HEK293T (cell line): Measurements from ENCODE around the gene JUNB.

Experiments
- HDGF ChIP-seq: fragments of 450-650 bp; IDR thresholded peaks from 2 replicates; pipeline ENCODE4 v1.6.1; 2017; ENCODE audit warnings: antibody characterized with exemption, borderline replicate concordance
- PKNOX1 ChIP-seq: fragments of 450-650 bp; IDR thresholded peaks from 2 replicates; pipeline ENCODE4 v1.6.1; 2016
- SP1 ChIP-seq: fragments of 450-650 bp; IDR thresholded peaks from 2 replicates; pipeline ENCODE4 v1.6.1; 2017
- SUZ12 ChIP-seq: fragments of 450-650 bp; IDR thresholded peaks from 2 replicates; pipeline ENCODE4 v1.6.1; 2016; ENCODE audit warnings: mild to moderate bottlenecking
- TARDBP ChIP-seq: fragments of 450-650 bp; IDR thresholded peaks from 2 replicates; pipeline ENCODE4 v1.6.1; 2016

- TF ChIP-seq HDGF = no peak
- no peak for TF ChIP-seq SP1
- TF ChIP-seq PKNOX1 = no peak
- no peak for TF ChIP-seq SUZ12
- TF ChIP-seq TARDBP = no peak
Measured at GRCh38 chr19:12834566-12834943, 43.3 kb downstream of the JUNB start, which contains the start of gene RTBDN.
